Measurements from ENCODE around the gene MRGPRG.

GRCh38 chr11:3231550-3231850 lies 12.9 kb upstream of the MRGPRG start:
- TF ChIP-seq TAF1 (IDR thresholded peaks at IDR 0.05; ENCODE audit: borderline replicate concordance, low read depth, low read length) (no peak), POLR2A (IDR thresholded peaks at IDR 0.05; ENCODE audit: low read depth, low read length) (no peak)
